Endothelial cell of umbilical vein (primary cell): Measurements from ENCODE around the gene TDRD10. TPM values are rescaled to one million over a fixed set of nuclear protein-coding genes. Genes with fewer than 3 reads are reported as not detected.

Experiments used
- BruUV-seq: library from RNA; stranded (reverse); fragments of 400-500 nt; replicated peaks from 2 replicates; lab custom pipeline; 2021; lab: Mats Ljungman, UMichigan
- CTCF ChIA-PET: fragments of 300-600, 350-600 bp; sonication (Branson Sonifier 250); formaldehyde crosslinking; loops from one replicate; lab custom pipeline; 2021; ENCODE audit warnings: antibody characterized with exemption, inconsistent platforms; lab: Charles Lee
- POLR2A ChIA-PET: fragments of 300-600, 350-600 bp; sonication (Branson Sonifier 250); formaldehyde crosslinking; loops from one replicate; lab custom pipeline; 2021; ENCODE audit warnings: antibody characterized with exemption, inconsistent platforms; lab: Charles Lee
- DNase-seq: peaks from one replicate; pipeline ENCODE4 v3.0.0-alpha.2; 2011; ENCODE audit warnings: low read depth, low spot score
- FAIRE-seq: peaks from 2 replicates; lab custom pipeline; 2011; peaks lifted over from hg19 to GRCh38; lab: Jason Lieb, UNC
- H2AFZ ChIP-seq: 2 replicates; pipeline ENCODE4 v1.6.0; 2012; ENCODE audit warnings: low read depth, low read length, control low read depth, inconsistent platforms
- H3K27ac ChIP-seq: 2 replicates; pipeline ENCODE4 v1.5.1; 2011; ENCODE audit warnings: low read depth, mild to moderate bottlenecking, control low read depth, low read length, moderate library complexity; ENCODE audit not compliant: insufficient read depth
- H3K27me3 ChIP-seq, 2 experiments: 2 replicates each; pipeline versions ENCODE4 v1.6.0 to v1.6.1; 2011; ENCODE audit warnings: low read length in 2 of 2, mixed read lengths in 1 of 2; ENCODE audit not compliant: control insufficient read depth in 2 of 2, insufficient read depth in 2 of 2
- H3K36me3 ChIP-seq, 2 experiments: 2 replicates in 1 of 2; 3 replicates in 1 of 2; pipeline ENCODE4 v1.5.1; 2011; ENCODE audit warnings: low read length in 2 of 2, mild to moderate bottlenecking in 1 of 2, moderate library complexity in 1 of 2; ENCODE audit not compliant: control insufficient read depth in 2 of 2, insufficient read depth in 2 of 2; ENCODE audit errors: extremely low read depth in 1 of 2
- H3K4me1 ChIP-seq: 3 replicates; pipeline ENCODE4 v1.5.1; 2011; ENCODE audit warnings: mild to moderate bottlenecking, low read length; ENCODE audit not compliant: control insufficient read depth, insufficient read depth; ENCODE audit errors: extremely low read depth
- H3K4me2 ChIP-seq: 2 replicates; pipeline ENCODE4 v1.6.1; 2011; ENCODE audit warnings: low read length, control low read depth, mixed read lengths; ENCODE audit not compliant: insufficient read depth
- H3K4me3 ChIP-seq, 3 experiments: fragments of 200-600 bp in 1 of 3; sonication (generic), shearing (Covaris generic) in 1 of 3; replicated peaks in 1 of 3; 2 replicates each; pipeline ENCODE4 v1.5.1; 2011 to 2016; ENCODE audit warnings: control low read depth in 3 of 3, low read length in 3 of 3, mild to moderate bottlenecking in 2 of 3, inconsistent platforms in 1 of 3, low read depth in 1 of 3, moderate library complexity in 1 of 3; ENCODE audit not compliant: insufficient read depth in 1 of 3
- H3K79me2 ChIP-seq: 2 replicates; pipeline ENCODE4 v1.6.0; 2012; ENCODE audit warnings: low read length, inconsistent platforms; ENCODE audit not compliant: control insufficient read depth, insufficient read depth
- H3K9ac ChIP-seq: replicated peaks from 2 replicates; pipeline ENCODE3; 2011; ENCODE audit warnings: low read length, control low read depth; ENCODE audit not compliant: insufficient read depth; ENCODE audit errors: extremely low read depth
- H3K9me1 ChIP-seq: replicated peaks from 3 replicates; pipeline ENCODE4 v1.6.0; 2011; ENCODE audit warnings: mild to moderate bottlenecking, low read length; ENCODE audit not compliant: control insufficient read depth, insufficient read depth; ENCODE audit errors: extremely low read depth
- H3K9me3 ChIP-seq: replicated peaks from 2 replicates; pipeline ENCODE4 v1.5.1; 2012; ENCODE audit warnings: low read length, inconsistent platforms; ENCODE audit not compliant: control insufficient read depth, insufficient read depth
- H4K20me1 ChIP-seq: replicated peaks from 2 replicates; pipeline ENCODE3; 2011; ENCODE audit warnings: mild to moderate bottlenecking, low read length; ENCODE audit not compliant: control insufficient read depth, insufficient read depth; ENCODE audit errors: extremely low read depth
- CTCF ChIP-seq, 2 donors: IDR thresholded peaks; 1 replicate in 1 of 2; 2 replicates in 1 of 2; pipeline ENCODE4 v1.5.1; 2011; ENCODE audit warnings: low read length in 2 of 2, mild to moderate bottlenecking in 2 of 2, moderate library complexity in 2 of 2, control low read depth in 1 of 2, inconsistent platforms in 1 of 2, low read depth in 1 of 2; ENCODE audit not compliant: insufficient read depth in 1 of 2; ENCODE audit errors: extremely low read depth in 1 of 2
- FOS ChIP-seq: IDR thresholded peaks from 2 replicates; pipeline ENCODE4 v1.6.1; 2011; ENCODE audit warnings: mild to moderate bottlenecking, low read length, moderate library complexity, borderline replicate concordance; ENCODE audit not compliant: insufficient read depth
- JUN ChIP-seq: IDR thresholded peaks from 2 replicates; pipeline ENCODE4 v1.6.1; 2011; ENCODE audit warnings: borderline replicate concordance, low read depth; ENCODE audit not compliant: insufficient read length, insufficient read depth
- MYC ChIP-seq: IDR thresholded peaks from one replicate; pipeline ENCODE4 v1.6.1; 2011; ENCODE audit warnings: mild to moderate bottlenecking, low read depth, low read length
- dilution Hi-C: fragments of 300-500 bp; cut with MboI; formaldehyde crosslinking; loops from one replicate; pipeline ENCODE4 v1.15.0; 2019; ENCODE audit warnings: low sequenced_read_pairs; ENCODE audit not compliant: extremely low pct_ligation_motif_present
- intact Hi-C: fragments of 100-400 bp; cut with micrococcal nuclease; formaldehyde crosslinking; loops from one replicate; pipeline ENCODE4 v1.10.0; 2022
- polyA plus RNA-seq, 4 experiments: library from polyadenylated mRNA; depleted of rRNA in 3 of 4; stranded (reverse) in 3 of 4; unstranded in 1 of 4; fragments of >200 nt; gene quantifications; 2 replicates each; pipeline versions ENCODE4 v1.2.1 to v1.2.3, GENCODE V29; 2011 to 2012; ENCODE audit warnings: missing spikeins in 1 of 4
- total RNA-seq: library from RNA; stranded (reverse); gene quantifications from 2 replicates; pipeline ENCODE4 v1.2.3, GENCODE V29; 2021
- TF ChIP-seq, protein P1 (sequence below): IDR thresholded peaks from 2 replicates; pipeline ENCODE4 v1.6.1; 2011; ENCODE audit not compliant: insufficient read depth, insufficient read length

TDRD10 gene
- total and polyA plus RNA-seq, 2 donors (not counting 3 experiments of a cell fraction or from before 2014, with no cell fraction given), result 6.1 to 9.1 TPM

DNA sequence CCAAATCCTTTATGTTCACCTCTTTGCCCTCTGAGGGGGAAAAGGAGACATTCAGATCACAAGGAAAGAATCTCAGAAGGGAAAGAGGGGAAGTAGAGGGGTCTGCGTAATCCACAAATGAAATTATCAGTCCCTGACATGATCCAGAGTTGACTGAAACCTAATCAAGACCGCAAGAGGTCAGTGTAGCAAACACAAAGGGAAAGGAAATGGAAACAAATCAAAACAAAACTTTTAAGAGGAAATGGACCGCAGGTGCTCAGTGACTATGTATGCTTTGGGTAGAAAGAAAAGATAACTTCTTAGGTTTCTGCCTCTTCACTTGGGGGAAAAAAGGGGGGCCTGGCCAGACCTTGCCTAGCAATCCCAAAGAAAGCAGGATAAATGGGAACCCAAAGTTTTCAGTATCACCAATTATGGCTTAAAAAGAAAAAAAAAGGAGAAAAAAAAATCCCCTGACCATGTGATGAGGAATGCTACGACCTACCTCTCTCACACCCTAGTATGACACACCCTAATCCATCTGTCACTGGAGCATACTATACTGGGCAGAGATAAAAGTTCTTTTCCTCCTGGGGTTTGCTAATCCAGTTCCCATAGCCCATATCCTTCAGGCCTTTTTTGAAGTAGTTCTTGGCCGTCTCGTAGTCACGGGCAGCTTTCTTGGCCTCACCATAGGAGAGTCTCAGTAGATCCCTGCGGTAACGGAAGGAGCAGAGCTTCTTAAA is 82.4 kb downstream of the TDRD10 start:
- H4K20me1 ChIP-seq, result peaks cover 2% of the 10 kb centered on the region
- no peak for TF ChIP-seq MYC
- no peak for TF ChIP-seq FOS
- TF ChIP-seq, protein P1, sequence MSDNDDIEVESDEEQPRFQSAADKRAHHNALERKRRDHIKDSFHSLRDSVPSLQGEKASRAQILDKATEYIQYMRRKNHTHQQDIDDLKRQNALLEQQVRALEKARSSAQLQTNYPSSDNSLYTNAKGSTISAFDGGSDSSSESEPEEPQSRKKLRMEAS, result no peak
- peak in 1 of 2 donors; percentile 30 for TF ChIP-seq CTCF (IDR thresholded peaks at IDR 0.05; ENCODE audit: extremely low read depth in 1 of 2, insufficient read depth in 1 of 2, low read depth in 1 of 2, low read length in 2 of 2)
- TF ChIP-seq JUN, result no peak
- DNase-seq (peak; percentile 68), FAIRE-seq (peak; percentile 81)
- POLR2A ChIA-PET, result no interaction called here
- peaks cover 28% of the 10 kb centered on the region for H3K4me1 ChIP-seq
- no TSS peak for BruUV-seq
- peak overlapping the region; percentile 58 for H3K27ac ChIP-seq
- no peaks in the 10 kb centered on the region for H3K79me2 ChIP-seq
- no peak overlapping the region for H3K4me3 ChIP-seq
- CTCF ChIA-PET, result interaction anchor here (0.9 to 2.1 kb wide), 7 partner anchors 14 to 294 kb away, joined by 3 to 14 read pairs (median 4); partner anchors contain the start of gene CHRNB2
- H3K27me3 ChIP-seq, result no peaks in the 10 kb centered on the region
- dilution Hi-C loops, result no loop called here
- H3K9me1 ChIP-seq, result no peaks in the 10 kb centered on the region
- no peaks in the 10 kb centered on the region for H3K9me3 ChIP-seq
- intact Hi-C loops, result loop anchor here (1.0 kb wide), 2 partner anchors 25 to 294 kb away; no protein-coding TSS in a partner anchor
- H3K9ac ChIP-seq, result no peak overlapping the region
- H3K36me3 ChIP-seq, result peaks cover 32 to 66% of the 10 kb centered on the region in 2 experiments
- H3K4me2 ChIP-seq, result peak overlapping the region; percentile 20
- H2AFZ ChIP-seq, result no peak overlapping the region
